Retina (tissue), 1 donor: ENCODE results near the gene ZNF418.
"Not testable (repeated sequence)": the region's sequence is repeated elsewhere in the genome, so short reads cannot be mapped to it uniquely, and the experiment has no call there.

Experiments used
- DNase-seq: peaks from one replicate; pipeline ENCODE4 v3.0.0-alpha.2; 2016

ZNF418 gene

GRCh38 chr19:57934820-57935665 lies at the start of gene ZNF418:
Gene ZNF418, minus strand, starts transcription at chr19:57935402. Its CDS starts 1,580 bp downstream, at chr19:57933822.
- DNase-seq: peak; percentile 88

GRCh38 chr19:57978586-57979289 lies 43.5 kb upstream of the ZNF418 start:
- DNase-seq: no peak

- no peak for DNase-seq
These were observed 39.2 kb upstream of the ZNF418 start, which contains the start of gene C19orf18 for GRCh38 chr19:57974434-57974833. Gene C19orf18, minus strand, starts transcription at chr19:57974534. Its CDS starts 102 bp downstream, at chr19:57974432.

- no peak for DNase-seq
These were observed 29.6 kb upstream of the ZNF418 start for GRCh38 chr19:57964761-57965160.

GRCh38 chr19:57961785-57962184 lies 26.6 kb upstream of the ZNF418 start:
- no peak for DNase-seq

- DNase-seq: no peak
These were observed 19.8 kb upstream of the ZNF418 start for GRCh38 chr19:57954996-57955395.

- no peak for DNase-seq
These were observed 14.5 kb upstream of the ZNF418 start for GRCh38 chr19:57949702-57950101.

- no peak for DNase-seq
These were observed 14.1 kb upstream of the ZNF418 start for GRCh38 chr19:57949296-57949695.

GRCh38 chr19:57947419-57948134 lies 12.4 kb upstream of the ZNF418 start, which contains the start of gene ZNF256:
Gene ZNF256, minus strand, starts transcription at chr19:57947706. Its CDS starts 232 bp downstream, at chr19:57947474.
- DNase-seq: peak; percentile 94

GRCh38 chr19:57947088-57947418 lies 11.9 kb upstream of the ZNF418 start:
- no peak for DNase-seq

GRCh38 chr19:57946316-57946715 lies 11.1 kb upstream of the ZNF418 start:
- DNase-seq: no peak

- DNase-seq: no peak
These were observed 6.4 kb upstream of the ZNF418 start for GRCh38 chr19:57941593-57941992.

GRCh38 chr19:57935731-57936130 lies 529 bp upstream of the ZNF418 start:
- no peak for DNase-seq

GRCh38 chr19:57927587-57927986 lies 7.6 kb downstream of the ZNF418 start:
- no peak for DNase-seq

- DNase-seq: peak; percentile 95
These were observed 18.8 kb downstream of the ZNF418 start, which contains the start of gene ZNF417 for GRCh38 chr19:57916168-57916995. Gene ZNF417, minus strand, starts transcription at chr19:57916592. Its CDS starts 181 bp downstream, at chr19:57916411.

- DNase-seq: no peak
These were observed 20.7 kb downstream of the ZNF418 start for GRCh38 chr19:57914531-57914930.

GRCh38 chr19:57907394-57907793 lies 27.8 kb downstream of the ZNF418 start:
- DNase-seq: no peak

GRCh38 chr19:57905258-57905657 lies 29.9 kb downstream of the ZNF418 start:
- DNase-seq: no peak

GRCh38 chr19:57903618-57904184 lies 31.5 kb downstream of the ZNF418 start:
- no peak for DNase-seq

- DNase-seq: no peak
These were observed 34.9 kb downstream of the ZNF418 start for GRCh38 chr19:57900311-57900710.

- DNase-seq: not testable (repeated sequence)
These were observed 44.5 kb downstream of the ZNF418 start for GRCh38 chr19:57890706-57891105.
